Astrocyte (in vitro differentiated cells and primary cell): Measurements from ENCODE around the gene NR2F1. TPM values are rescaled to one million over a fixed set of nuclear protein-coding genes. Genes with fewer than 3 reads are reported as not detected.
A peak's percentile ranks its signal among the peaks of the same experiment; 100 is the strongest.

Experiments
- DNase-seq: peaks from one replicate; pipeline ENCODE4 v3.0.0-alpha.2; 2010; ENCODE audit warnings: low read depth
- FAIRE-seq: peaks from 2 replicates; lab custom pipeline; 2011; peaks lifted over from hg19 to GRCh38; lab: Jason Lieb, UNC
- H2AFZ ChIP-seq: 2 replicates; pipeline ENCODE4 v1.6.0; 2012; ENCODE audit warnings: low read depth, low read length, inconsistent platforms
- H3K27ac ChIP-seq: 2 replicates; pipeline ENCODE4 v1.5.1; 2011; ENCODE audit warnings: low read depth, low read length, inconsistent platforms
- H3K27me3 ChIP-seq: 2 replicates; pipeline ENCODE4 v1.6.0; 2011; ENCODE audit warnings: low read length, inconsistent platforms; ENCODE audit not compliant: insufficient read depth
- H3K36me3 ChIP-seq: 2 replicates; pipeline ENCODE4 v1.5.1; 2011; ENCODE audit warnings: low read length, inconsistent platforms; ENCODE audit not compliant: insufficient read depth
- H3K4me1 ChIP-seq: 2 replicates; pipeline ENCODE4 v1.5.1; 2011; ENCODE audit warnings: low read length, inconsistent platforms; ENCODE audit not compliant: insufficient read depth
- H3K4me2 ChIP-seq: 2 replicates; pipeline ENCODE4 v1.6.0; 2012; ENCODE audit warnings: low read length, inconsistent platforms
- H3K4me3 ChIP-seq: 2 replicates; pipeline ENCODE4 v1.5.1; 2011; ENCODE audit warnings: low read depth, mild to moderate bottlenecking, low read length, inconsistent platforms; ENCODE audit not compliant: insufficient read depth
- H3K79me2 ChIP-seq: 2 replicates; pipeline ENCODE4 v1.6.0; 2012; ENCODE audit warnings: mild to moderate bottlenecking, low read length, inconsistent platforms; ENCODE audit not compliant: insufficient read depth
- H3K9ac ChIP-seq: 2 replicates; pipeline ENCODE4 v1.6.0; 2012; ENCODE audit warnings: mild to moderate bottlenecking, low read length, inconsistent platforms
- H3K9me3 ChIP-seq: 2 replicates; pipeline ENCODE4 v1.5.1; 2012; ENCODE audit warnings: low read depth, mild to moderate bottlenecking, low read length, inconsistent platforms; ENCODE audit not compliant: insufficient read depth
- H4K20me1 ChIP-seq: 2 replicates; pipeline ENCODE4 v1.6.0; 2012; ENCODE audit warnings: low read length, inconsistent platforms; ENCODE audit not compliant: insufficient read depth
- H3K27ac Mint-ChIP-seq: one replicate; pipeline ENCODE4 v1.8.0; 2021; ENCODE audit warnings: mild to moderate bottlenecking, mixed read lengths; ENCODE audit not compliant: unreplicated experiment
- H3K27me3 Mint-ChIP-seq: one replicate; pipeline ENCODE4 v1.8.0; 2021; ENCODE audit warnings: low read depth, mixed read lengths; ENCODE audit not compliant: unreplicated experiment
- H3K36me3 Mint-ChIP-seq: one replicate; pipeline ENCODE4 v1.8.0; 2021; ENCODE audit warnings: low read depth, mixed read lengths; ENCODE audit not compliant: unreplicated experiment
- H3K4me1 Mint-ChIP-seq: one replicate; pipeline ENCODE4 v1.8.0; 2021; ENCODE audit warnings: low read depth, mixed read lengths; ENCODE audit not compliant: unreplicated experiment
- H3K4me3 Mint-ChIP-seq: one replicate; pipeline ENCODE4 v1.8.0; 2021; ENCODE audit warnings: mild to moderate bottlenecking, moderate library complexity, mixed read lengths; ENCODE audit not compliant: unreplicated experiment
- H3K9me3 Mint-ChIP-seq: one replicate; pipeline ENCODE4 v1.8.0; 2021; ENCODE audit warnings: mild to moderate bottlenecking, mixed read lengths; ENCODE audit not compliant: unreplicated experiment
- CTCF ChIP-seq: IDR thresholded peaks from 2 replicates; pipeline ENCODE4 v1.5.1; 2011; ENCODE audit warnings: low read depth, mild to moderate bottlenecking, inconsistent platforms, low read length, moderate library complexity; ENCODE audit not compliant: insufficient read depth
- EZH2 ChIP-seq: IDR thresholded peaks from 2 replicates; pipeline ENCODE4 v1.6.1; 2012; ENCODE audit warnings: mild to moderate bottlenecking, low read length, inconsistent platforms; ENCODE audit not compliant: insufficient read depth
- total RNA-seq: library from RNA; stranded (reverse); gene quantifications from 2 replicates; pipeline ENCODE4 v1.2.1, GENCODE V29; 2021

The NR2F1 gene
- total RNA-seq, 1 donor from 2014 or later: 4.3 TPM

GRCh38 chr5:93598091-93599000 is 15.3 kb downstream of the NR2F1 start:
- peaks cover 59% of the 10 kb centered on the region for H3K4me1 ChIP-seq
- H3K4me3 ChIP-seq: no peak overlapping the region
- no peaks in the 10 kb centered on the region for H3K27me3 ChIP-seq
- H4K20me1 ChIP-seq: no peaks in the 10 kb centered on the region
- DNase-seq (no peak), FAIRE-seq (no peak)
- H3K27ac Mint-ChIP-seq: no peak overlapping the region
- H3K36me3 Mint-ChIP-seq: peaks cover 11% of the 10 kb centered on the region
- H3K27ac ChIP-seq: peak overlapping the region; percentile 78
- H3K4me2 ChIP-seq: peak overlapping the region; percentile 83
- H3K79me2 ChIP-seq: peaks cover 27% of the 10 kb centered on the region
- no peaks in the 10 kb centered on the region for H3K9me3 ChIP-seq
- no peak overlapping the region for H3K4me3 Mint-ChIP-seq
- H3K9ac ChIP-seq: peak overlapping the region; percentile 76
- peak overlapping the region; percentile 74 for H2AFZ ChIP-seq
- H3K36me3 ChIP-seq: peaks cover 5% of the 10 kb centered on the region
- no peaks in the 10 kb centered on the region for H3K4me1 Mint-ChIP-seq
- H3K27me3 Mint-ChIP-seq: peaks cover 36% of the 10 kb centered on the region
- no peak for TF ChIP-seq CTCF
- no peak for TF ChIP-seq EZH2
- peaks cover 39% of the 10 kb centered on the region for H3K9me3 Mint-ChIP-seq

- Histone ChIP-seq H4K20me1 (no peaks in the 10 kb centered on the region), H3K4me3 (peak overlapping the region; percentile 27), H3K27ac (peak overlapping the region; percentile 78), H3K79me2 (peaks cover 25% of the 10 kb centered on the region), H3K9me3 (no peaks in the 10 kb centered on the region), H3K9ac (peak overlapping the region; percentile 76), H3K4me1 (peaks cover 61% of the 10 kb centered on the region), H3K36me3 (peaks cover 5% of the 10 kb centered on the region), H2AFZ (peak overlapping the region; percentile 74), H3K27me3 (no peaks in the 10 kb centered on the region), H3K4me2 (peak overlapping the region; percentile 83)
- Mint-ChIP-seq H3K27ac (no peak overlapping the region), H3K4me3 (no peak overlapping the region), H3K9me3 (peaks cover 36% of the 10 kb centered on the region), H3K27me3 (peaks cover 29% of the 10 kb centered on the region), H3K4me1 (peaks cover 1% of the 10 kb centered on the region), H3K36me3 (peaks cover 6% of the 10 kb centered on the region)
- no peak for FAIRE-seq
- TF ChIP-seq EZH2 (no peak), CTCF (no peak)
- no peak for DNase-seq
Observed at GRCh38 chr5:93599001-93599379, 16.0 kb downstream of the NR2F1 start.
